Iris pigment epithelial cell (primary cell): Measurements from ENCODE around the gene CNPY1.
"Not testable (repeated sequence)": the region's sequence is repeated elsewhere in the genome, so short reads cannot be mapped to it uniquely, and the experiment has no call there.

Experiments
- DNase-seq: peaks from one replicate; pipeline ENCODE4 v3.0.0-alpha.2; 2011; ENCODE audit warnings: low read depth

CNPY1 gene

GRCh38 chr7:155533120-155533826 lies 13.1 kb downstream of the CNPY1 start:
- DNase-seq: no peak

- DNase-seq: no peak
Measured at GRCh38 chr7:155532792-155533119, 13.6 kb downstream of the CNPY1 start.

GRCh38 chr7:155531681-155532080 lies 14.7 kb downstream of the CNPY1 start:
- no peak for DNase-seq

- no peak for DNase-seq
Measured at GRCh38 chr7:155530601-155531000, 15.8 kb downstream of the CNPY1 start.

GRCh38 chr7:155529845-155530244 lies 16.5 kb downstream of the CNPY1 start:
- DNase-seq: no peak

- DNase-seq: no peak
Measured at GRCh38 chr7:155529346-155529745, 17.0 kb downstream of the CNPY1 start.

GRCh38 chr7:155527664-155528063 lies 18.7 kb downstream of the CNPY1 start:
- DNase-seq: no peak

GRCh38 chr7:155526225-155526624 lies 20.1 kb downstream of the CNPY1 start:
- DNase-seq: no peak

GRCh38 chr7:155524018-155524556 lies 22.3 kb downstream of the CNPY1 start:
- DNase-seq: no peak

GRCh38 chr7:155523168-155523675 lies 23.1 kb downstream of the CNPY1 start:
- no peak for DNase-seq

- DNase-seq: no peak
Measured at GRCh38 chr7:155521743-155522398, 24.5 kb downstream of the CNPY1 start.

- no peak for DNase-seq
Measured at GRCh38 chr7:155521007-155521742, 25.2 kb downstream of the CNPY1 start.

- DNase-seq: no peak
Measured at GRCh38 chr7:155520114-155520513, 26.2 kb downstream of the CNPY1 start.

- not testable (repeated sequence) for DNase-seq
Measured at GRCh38 chr7:155519358-155519757, 27.0 kb downstream of the CNPY1 start.

- no peak for DNase-seq
Measured at GRCh38 chr7:155518633-155519032, 27.7 kb downstream of the CNPY1 start.

GRCh38 chr7:155517969-155518368 lies 28.4 kb downstream of the CNPY1 start:
- DNase-seq: no peak

GRCh38 chr7:155517452-155517851 lies 28.9 kb downstream of the CNPY1 start:
- no peak for DNase-seq

- no peak for DNase-seq
Measured at GRCh38 chr7:155516466-155516865, 29.9 kb downstream of the CNPY1 start.

- no peak for DNase-seq
Measured at GRCh38 chr7:155515318-155515717, 31.0 kb downstream of the CNPY1 start.

GRCh38 chr7:155514296-155514695 lies 32.1 kb downstream of the CNPY1 start:
- DNase-seq: no peak

- DNase-seq: no peak
Measured at GRCh38 chr7:155513543-155514285, 32.6 kb downstream of the CNPY1 start.
